ENCODE measurements around the gene SNX14.

DNA sequence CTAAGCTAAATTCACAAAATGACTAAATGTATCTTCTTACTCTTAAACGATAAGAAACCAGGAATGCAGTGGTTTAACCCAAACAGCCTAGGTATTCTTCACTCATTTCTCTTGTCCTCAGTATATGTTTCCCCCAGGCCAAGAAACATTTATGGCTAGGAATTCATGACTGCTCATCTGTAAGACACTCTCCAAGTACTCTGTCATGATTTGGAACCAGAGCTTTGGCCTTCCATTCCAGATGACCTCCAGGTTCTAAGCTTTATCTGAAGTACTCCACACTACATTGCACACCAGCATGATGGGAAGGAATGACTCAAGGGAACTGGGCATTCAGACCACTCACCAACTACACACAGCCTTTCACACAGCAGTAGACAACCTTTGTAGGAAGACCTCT lies 114.5 kb downstream of the SNX14 start:
- TF ChIP-seq POLR2AphosphoS5 (IDR thresholded peaks at IDR 0.05; ENCODE audit: low read depth, low read length): no peak
- no peak for TF ChIP-seq REST (IDR thresholded peaks at IDR 0.05; ENCODE audit: insufficient read depth in 1 of 2, low read depth in 2 of 2, low read length in 2 of 2)
- TF ChIP-seq TAF1 (IDR thresholded peaks at IDR 0.05; ENCODE audit: borderline replicate concordance, insufficient read depth, low read length): no peak
- TF ChIP-seq SIN3A (IDR thresholded peaks at IDR 0.05; ENCODE audit: borderline replicate concordance, insufficient read depth, low read length): no peak
- TF ChIP-seq FOXP2 (optimal IDR thresholded peaks at IDR 0.05; ENCODE audit: borderline replicate concordance, extremely low read depth, extremely low read length, insufficient read depth): no peak

Data from PFSK-1 (cell line).